Medulla oblongata (tissue), 1 donor: ENCODE data around the gene TYMP.

Source experiments
- DNase-seq: peaks from one replicate; pipeline ENCODE4 v3.0.0-alpha.2; 2015; ENCODE audit errors: extremely low spot score

The TYMP gene

DNA sequence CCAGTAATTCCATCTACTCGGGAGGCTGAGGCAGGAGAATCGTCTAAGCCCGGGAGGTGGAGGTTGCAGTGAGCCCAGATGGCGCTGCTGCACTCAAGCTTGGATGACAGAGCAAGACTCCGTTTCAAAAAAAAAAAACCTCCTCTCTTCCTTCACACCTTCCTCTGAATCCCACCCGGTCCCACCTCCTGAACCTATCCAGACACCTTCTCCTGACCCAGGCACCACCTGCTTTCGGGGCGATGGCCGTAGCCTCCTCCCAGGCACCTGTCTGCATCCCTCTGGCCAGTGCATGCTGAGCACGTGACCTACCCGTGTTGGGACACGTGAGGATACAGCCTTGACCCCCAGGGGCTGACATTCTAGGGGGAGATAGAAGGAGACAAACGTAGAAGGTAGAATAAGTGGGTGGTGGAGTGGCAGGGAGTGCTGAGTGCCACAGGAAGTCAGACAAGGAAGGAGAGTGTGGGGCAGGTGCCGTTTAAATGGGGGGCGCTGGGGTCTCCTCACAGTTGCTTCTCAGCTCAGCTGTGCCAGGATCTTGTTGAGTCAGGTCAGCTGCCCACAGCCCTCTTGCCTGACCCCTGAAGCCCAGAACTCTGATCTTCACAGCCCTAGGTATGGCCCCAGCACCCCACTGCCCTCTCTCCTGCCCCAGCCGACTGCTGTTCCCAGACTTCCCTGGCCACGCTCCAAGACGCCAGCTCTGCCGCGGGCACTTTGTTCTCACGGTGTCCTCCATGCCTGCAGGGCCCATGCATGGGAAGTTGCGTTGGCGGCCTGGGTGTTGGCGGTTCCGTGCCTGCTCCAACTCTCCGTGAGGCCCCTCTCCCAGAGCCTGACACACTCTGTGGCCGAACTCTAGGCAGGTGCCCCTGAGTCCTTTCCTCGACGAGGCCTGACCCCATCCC lies 44.3 kb downstream of the TYMP start:
- DNase-seq: no peak

- no peak for DNase-seq
These were observed 45.6 kb downstream of the TYMP start for GRCh38 chr22:50483977-50484853.

- DNase-seq: no peak
These were observed 46.3 kb downstream of the TYMP start for GRCh38 chr22:50483556-50483955.

DNA sequence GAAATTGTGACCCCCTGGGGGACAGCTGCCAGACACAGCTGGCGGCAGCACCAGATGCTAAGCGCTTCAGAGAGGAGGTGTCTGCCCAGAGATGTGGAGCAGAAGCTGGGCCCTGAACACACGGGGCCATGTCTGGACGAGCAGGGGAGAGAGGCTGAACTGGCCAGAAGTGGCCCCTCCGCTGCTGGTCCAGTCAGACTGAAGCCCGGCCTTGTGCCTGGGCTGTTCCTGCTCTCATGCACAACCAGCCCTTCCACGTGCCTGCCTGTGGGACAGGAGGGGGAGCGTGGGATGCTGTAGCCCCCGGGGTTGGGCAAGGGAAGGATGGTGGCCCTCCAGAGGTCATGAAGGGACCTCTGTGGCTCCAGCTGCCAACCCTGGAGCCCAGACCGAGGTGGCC lies 46.7 kb downstream of the TYMP start:
- no peak for DNase-seq

GRCh38 chr22:50482107-50483074 lies 47.4 kb downstream of the TYMP start:
- DNase-seq: no peak

DNA sequence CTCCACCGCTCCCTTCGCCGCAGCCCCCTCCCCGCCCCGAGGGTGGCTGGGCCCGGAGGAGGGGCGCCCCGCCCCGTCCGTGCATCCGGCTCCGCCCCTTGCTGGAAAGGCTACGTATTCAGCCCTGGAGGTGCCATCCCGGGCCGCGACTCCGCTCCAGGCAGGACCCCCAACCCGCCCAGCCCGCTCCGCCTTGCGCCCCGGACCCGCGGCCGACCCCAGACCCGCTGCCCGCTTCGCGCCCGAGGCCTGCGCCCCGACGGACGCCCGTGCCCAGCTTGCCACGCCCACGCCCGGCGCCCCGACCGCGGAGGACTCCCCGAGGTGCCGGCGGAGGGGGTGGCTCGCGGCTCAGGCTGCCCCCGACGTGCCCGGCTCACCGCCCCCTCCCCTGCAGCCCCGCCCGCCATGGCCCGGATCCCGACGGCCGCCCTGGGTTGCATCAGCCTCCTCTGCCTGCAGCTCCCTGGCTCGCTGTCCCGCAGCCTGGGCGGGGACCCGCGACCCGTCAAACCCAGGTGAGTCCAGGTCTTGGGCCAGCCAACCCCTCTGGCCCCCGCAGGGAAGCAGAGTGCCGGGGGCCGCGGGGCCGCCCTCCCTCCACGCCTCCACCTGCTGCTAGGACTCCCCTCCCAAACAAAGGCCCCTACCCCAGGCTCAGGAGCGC lies 48.2 kb downstream of the TYMP start, which contains the start of gene ADM2:
TSS of gene ADM2 (plus strand) at position 104 of the 667 bp plus-strand sequence. CDS start at position 409, 305 bp downstream.
- DNase-seq: no peak

- no peak for DNase-seq
These were observed 48.8 kb downstream of the TYMP start for GRCh38 chr22:50481045-50481439.

DNA sequence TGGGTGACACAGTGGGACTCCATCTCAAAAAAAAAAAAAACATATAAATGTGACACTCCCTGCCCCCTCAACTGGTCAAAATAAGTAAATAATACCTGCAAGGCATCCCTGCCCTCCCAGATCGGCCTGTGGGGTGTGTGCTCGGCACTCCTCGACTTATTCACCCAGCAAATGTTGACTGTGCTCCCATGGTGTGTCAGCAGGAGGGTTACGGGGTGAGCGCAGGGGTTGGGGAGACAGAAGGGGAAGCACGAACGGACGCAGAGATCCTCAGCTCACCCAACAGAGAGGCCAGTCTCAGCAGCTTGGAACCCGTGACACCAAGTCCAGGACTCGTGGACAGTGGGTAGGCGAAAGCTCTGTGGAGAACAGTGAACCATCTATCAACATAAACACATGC lies 50.1 kb downstream of the TYMP start:
- DNase-seq: no peak

DNA sequence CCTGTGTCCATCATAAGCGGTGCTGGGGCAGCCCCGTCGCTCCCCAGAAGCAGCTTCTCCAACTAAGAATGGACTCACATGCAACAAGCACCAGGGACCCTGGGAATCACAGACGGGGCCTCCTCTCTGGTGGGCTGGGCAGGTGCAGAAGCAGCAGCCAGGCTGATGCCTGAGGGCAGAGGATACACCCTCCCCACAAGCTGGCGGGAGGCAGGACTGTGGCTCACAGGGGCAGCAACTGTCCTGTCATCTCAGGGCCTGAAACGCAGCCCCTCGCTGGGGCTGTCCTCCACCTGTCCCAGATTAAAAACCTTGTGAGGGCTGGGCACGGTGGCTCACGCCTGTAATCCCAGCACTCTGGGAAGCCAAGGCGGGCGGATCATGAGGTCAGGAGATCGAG lies 51.9 kb downstream of the TYMP start:
- DNase-seq: no peak

GRCh38 chr22:50476868-50477267 lies 52.9 kb downstream of the TYMP start:
- DNase-seq: no peak
